ENCODE data around the gene CCP110. TPM values are rescaled to one million over a fixed set of nuclear protein-coding genes. Genes with fewer than 3 reads are reported as not detected.

The CCP110 gene
- total and polyA plus RNA-seq, 2 experiments from 2014 or later: 6.8 to 9.0 TPM

DNA sequence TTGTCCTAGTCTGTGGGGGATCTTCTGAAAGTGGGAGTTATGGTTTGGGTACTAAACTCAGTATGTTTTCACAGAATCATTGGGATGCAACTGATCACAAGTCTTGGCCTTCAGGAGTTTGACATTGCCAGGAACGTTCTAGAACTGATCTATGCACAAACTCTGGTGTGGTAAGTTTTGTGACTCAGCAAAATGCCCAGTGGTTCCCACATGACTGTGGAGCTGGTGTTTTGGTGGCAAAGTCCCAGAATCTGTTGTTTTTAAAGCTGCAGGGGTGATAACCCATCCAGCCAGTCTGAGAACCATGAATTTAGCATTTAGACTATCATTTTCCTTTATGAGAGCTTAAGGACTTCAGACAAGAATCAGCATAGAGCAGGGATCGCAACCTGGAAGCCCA is 42.4 kb upstream of the CCP110 start:
- Histone ChIP-seq H3K27ac (no peak overlapping the region), H3K4me2 (ENCODE audit: unreplicated experiment) (no peak overlapping the region), H3F3A (ENCODE audit: insufficient read depth) (no peaks in the 10 kb centered on the region), H3K79me2 (ENCODE audit: insufficient read depth) (no peaks in the 10 kb centered on the region), H2AFZ (no peak overlapping the region), H3K9ac (no peak overlapping the region), H3K36me3 (ENCODE audit: low read depth) (no peaks in the 10 kb centered on the region), H3K9me3 (ENCODE audit: low read depth) (no peaks in the 10 kb centered on the region), H3K4me1 (ENCODE audit: insufficient read depth) (no peaks in the 10 kb centered on the region), H4K20me1 (ENCODE audit: insufficient read depth) (no peaks in the 10 kb centered on the region), H3K4me3 (no peak overlapping the region), H3K27me3 (replicated peaks; ENCODE audit: insufficient read depth) (no peaks in the 10 kb centered on the region), H3K9me2 (ENCODE audit: insufficient read depth) (no peaks in the 10 kb centered on the region)
- 54 to 56% methylated on average over 2 of the region's 2 CpGs for WGBS, 2 experiments (ENCODE audit: low coverage in 1 of 2, low lambda C conversion rate in 2 of 2, missing lambda C conversion rate in 2 of 2)
- in situ Hi-C loops (cut with MboI): no loop called here
- peak; percentile 24 for DNase-seq
- TF ChIP-seq EZH2phosphoT487 (IDR thresholded peaks at IDR 0.05; ENCODE audit: insufficient read depth, low read depth) (no peak), EZH2 (IDR thresholded peaks at IDR 0.05; ENCODE audit: insufficient read depth, poor library complexity, severe bottlenecking) (no peak)

DNA sequence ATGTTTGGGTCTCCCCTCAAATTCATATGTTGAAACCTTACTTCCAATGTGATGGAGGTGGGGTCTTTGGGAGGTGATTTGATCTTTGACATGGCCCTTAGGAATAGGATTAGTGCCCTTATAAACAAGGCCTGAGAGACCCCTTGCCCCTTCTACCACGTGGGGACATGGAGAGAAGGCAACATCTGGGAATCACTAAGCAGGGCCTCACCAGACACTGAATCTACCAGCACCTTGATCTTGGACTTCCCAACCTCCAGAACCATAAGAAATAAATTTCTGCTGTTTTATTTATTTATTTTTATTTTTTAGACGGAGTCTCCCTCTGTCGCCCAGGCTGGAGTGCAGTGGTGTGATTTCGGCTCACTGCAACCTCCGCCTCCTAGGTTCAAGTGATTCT is 42.0 kb upstream of the CCP110 start:
- Histone ChIP-seq H3K9me2 (ENCODE audit: insufficient read depth) (no peaks in the 10 kb centered on the region), H3K9ac (no peak overlapping the region), H3K9me3 (ENCODE audit: low read depth) (no peaks in the 10 kb centered on the region), H3K27ac (no peak overlapping the region), H3K79me2 (ENCODE audit: insufficient read depth) (no peaks in the 10 kb centered on the region), H3K36me3 (ENCODE audit: low read depth) (no peaks in the 10 kb centered on the region), H3K4me2 (ENCODE audit: unreplicated experiment) (no peak overlapping the region), H3K4me1 (ENCODE audit: insufficient read depth) (no peaks in the 10 kb centered on the region), H2AFZ (no peak overlapping the region), H3K27me3 (replicated peaks; ENCODE audit: insufficient read depth) (no peaks in the 10 kb centered on the region), H3F3A (ENCODE audit: insufficient read depth) (no peaks in the 10 kb centered on the region), H4K20me1 (ENCODE audit: insufficient read depth) (no peaks in the 10 kb centered on the region), H3K4me3 (no peak overlapping the region)
- no peak for TF ChIP-seq EZH2phosphoT487 (IDR thresholded peaks at IDR 0.05; ENCODE audit: insufficient read depth, low read depth)
- no peak for TF ChIP-seq EZH2 (IDR thresholded peaks at IDR 0.05; ENCODE audit: insufficient read depth, poor library complexity, severe bottlenecking)
- no peak for DNase-seq
- in situ Hi-C loops (cut with MboI): no loop called here
- 61 to 69% methylated on average over 5 of the region's 5 CpGs for WGBS, 2 experiments (ENCODE audit: low coverage in 1 of 2, low lambda C conversion rate in 2 of 2, missing lambda C conversion rate in 2 of 2)

DNA sequence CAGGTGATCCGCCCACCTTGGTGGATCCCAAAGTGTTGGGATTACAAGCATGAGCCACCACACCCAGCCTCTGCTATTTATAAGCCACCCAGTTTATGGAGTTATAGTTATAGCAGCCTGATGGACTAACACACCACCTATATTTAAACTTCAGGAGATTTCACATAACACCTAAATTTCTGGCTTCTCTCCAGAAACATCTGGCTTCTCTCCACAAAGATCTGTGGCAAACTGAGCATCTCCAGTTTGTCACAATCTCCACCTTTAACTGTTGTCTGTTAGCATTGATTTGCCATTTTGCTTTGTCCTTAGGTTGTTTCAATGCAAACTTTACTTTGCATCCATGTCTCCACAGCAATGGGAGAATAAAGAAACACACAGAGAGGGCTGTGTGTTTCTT is 41.5 kb upstream of the CCP110 start:
- Histone ChIP-seq H3F3A (ENCODE audit: insufficient read depth) (no peaks in the 10 kb centered on the region), H4K20me1 (ENCODE audit: insufficient read depth) (no peaks in the 10 kb centered on the region), H3K9me3 (ENCODE audit: low read depth) (no peaks in the 10 kb centered on the region), H3K9ac (no peak overlapping the region), H3K4me3 (no peak overlapping the region), H3K79me2 (ENCODE audit: insufficient read depth) (no peaks in the 10 kb centered on the region), H3K27ac (no peak overlapping the region), H3K9me2 (ENCODE audit: insufficient read depth) (no peaks in the 10 kb centered on the region), H3K27me3 (replicated peaks; ENCODE audit: insufficient read depth) (no peaks in the 10 kb centered on the region), H2AFZ (no peak overlapping the region), H3K36me3 (ENCODE audit: low read depth) (no peaks in the 10 kb centered on the region), H3K4me2 (ENCODE audit: unreplicated experiment) (no peak overlapping the region), H3K4me1 (ENCODE audit: insufficient read depth) (no peaks in the 10 kb centered on the region)
- no peak for TF ChIP-seq EZH2phosphoT487 (IDR thresholded peaks at IDR 0.05; ENCODE audit: insufficient read depth, low read depth)
- TF ChIP-seq EZH2 (IDR thresholded peaks at IDR 0.05; ENCODE audit: insufficient read depth, poor library complexity, severe bottlenecking): no peak
- in situ Hi-C loops (cut with MboI): no loop called here
- no peak for DNase-seq
- WGBS, 2 experiments (ENCODE audit: low coverage in 1 of 2, low lambda C conversion rate in 2 of 2, missing lambda C conversion rate in 2 of 2): 44 to 67% methylated on average over 1 of the region's 1 CpG

DNA sequence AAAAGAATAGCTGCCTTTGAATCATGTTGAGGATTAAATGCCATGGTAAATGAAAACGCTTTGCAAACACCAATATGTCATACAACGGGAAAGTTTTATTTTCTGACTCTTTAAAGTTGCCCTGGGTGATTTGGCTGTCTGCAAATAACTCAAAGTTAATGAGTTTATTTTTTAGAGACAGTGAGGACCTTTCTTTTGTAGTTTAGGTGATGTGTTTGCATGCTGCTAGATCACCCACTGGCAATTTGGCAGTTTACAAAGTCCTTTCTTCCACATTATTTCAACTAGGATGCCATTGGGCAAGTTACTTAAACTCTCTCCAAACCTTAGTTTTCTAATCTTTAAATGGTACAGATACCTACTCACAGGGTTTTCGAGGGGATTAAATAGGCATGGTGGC is 39.6 kb upstream of the CCP110 start:
- WGBS, 2 experiments (ENCODE audit: low coverage in 1 of 2, low lambda C conversion rate in 2 of 2, missing lambda C conversion rate in 2 of 2): 50 to 61% methylated on average over 3 of the region's 3 CpGs
- in situ Hi-C loops (cut with MboI): no loop called here

DNA sequence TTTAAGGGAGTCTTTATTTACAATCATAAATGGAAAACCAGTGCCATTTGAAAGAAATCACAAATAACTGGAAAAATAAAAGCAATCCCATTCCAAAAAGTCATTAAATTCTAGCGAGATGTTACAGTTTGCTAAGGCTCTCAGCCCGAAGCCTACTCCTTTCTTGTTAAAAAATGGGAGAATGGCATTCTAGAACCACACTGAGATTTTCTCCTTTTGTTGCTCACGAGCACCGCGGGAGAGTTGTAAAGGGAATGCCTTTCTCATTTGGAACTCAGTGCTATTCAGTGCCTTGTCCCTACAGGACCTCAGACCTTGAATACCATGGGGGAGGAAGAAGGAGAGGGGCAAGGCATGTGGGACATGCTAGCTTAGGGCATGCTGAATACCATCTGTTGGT is 38.1 kb upstream of the CCP110 start:
- no peak for DNase-seq
- no peak overlapping the region for H3K9ac ChIP-seq
- H3K4me1 ChIP-seq (ENCODE audit: insufficient read depth): no peaks in the 10 kb centered on the region
- no peaks in the 10 kb centered on the region for H4K20me1 ChIP-seq (ENCODE audit: insufficient read depth)
- H2AFZ ChIP-seq: no peak overlapping the region
- H3K9me2 ChIP-seq (ENCODE audit: insufficient read depth): no peaks in the 10 kb centered on the region
- in situ Hi-C loops (cut with MboI): no loop called here
- no peaks in the 10 kb centered on the region for H3K27me3 ChIP-seq (replicated peaks; ENCODE audit: insufficient read depth)
- no peak overlapping the region for H3K4me3 ChIP-seq
- H3K4me2 ChIP-seq (ENCODE audit: unreplicated experiment): no peak overlapping the region
- H3F3A ChIP-seq (ENCODE audit: insufficient read depth): no peaks in the 10 kb centered on the region
- TF ChIP-seq EZH2phosphoT487 (IDR thresholded peaks at IDR 0.05; ENCODE audit: insufficient read depth, low read depth) (no peak), EZH2 (IDR thresholded peaks at IDR 0.05; ENCODE audit: insufficient read depth, poor library complexity, severe bottlenecking) (no peak)
- H3K36me3 ChIP-seq (ENCODE audit: low read depth): no peaks in the 10 kb centered on the region
- no peaks in the 10 kb centered on the region for H3K9me3 ChIP-seq (ENCODE audit: low read depth)
- no peaks in the 10 kb centered on the region for H3K79me2 ChIP-seq (ENCODE audit: insufficient read depth)
- 70 to 80% methylated on average over 5 of the region's 5 CpGs for WGBS, 2 experiments (ENCODE audit: low coverage in 1 of 2, low lambda C conversion rate in 2 of 2, missing lambda C conversion rate in 2 of 2)
- no peak overlapping the region for H3K27ac ChIP-seq

More for the DNA sequence above, 39.6 kb upstream of the CCP110 start:
- H4K20me1 ChIP-seq (ENCODE audit: insufficient read depth): no peaks in the 10 kb centered on the region
- no peaks in the 10 kb centered on the region for H3K36me3 ChIP-seq (ENCODE audit: low read depth)
- H3K4me2 ChIP-seq (ENCODE audit: unreplicated experiment): no peak overlapping the region
- no peaks in the 10 kb centered on the region for H3K27me3 ChIP-seq (replicated peaks; ENCODE audit: insufficient read depth)
- TF ChIP-seq EZH2 (IDR thresholded peaks at IDR 0.05; ENCODE audit: insufficient read depth, poor library complexity, severe bottlenecking): no peak
- no peak for TF ChIP-seq EZH2phosphoT487 (IDR thresholded peaks at IDR 0.05; ENCODE audit: insufficient read depth, low read depth)
- no peak overlapping the region for H3K9ac ChIP-seq
- H3K9me3 ChIP-seq (ENCODE audit: low read depth): no peaks in the 10 kb centered on the region
- DNase-seq: no peak
- no peaks in the 10 kb centered on the region for H3K9me2 ChIP-seq (ENCODE audit: insufficient read depth)
- H3K79me2 ChIP-seq (ENCODE audit: insufficient read depth): no peaks in the 10 kb centered on the region
- H3K27ac ChIP-seq: no peak overlapping the region
- H3K4me3 ChIP-seq: no peak overlapping the region
- no peaks in the 10 kb centered on the region for H3K4me1 ChIP-seq (ENCODE audit: insufficient read depth)
- H3F3A ChIP-seq (ENCODE audit: insufficient read depth): no peaks in the 10 kb centered on the region
- no peak overlapping the region for H2AFZ ChIP-seq
